GM12878 (cell line): ENCODE results near the gene OR2F2. TPM values are rescaled to one million over a fixed set of nuclear protein-coding genes. Genes with fewer than 3 reads are reported as not detected.

Experiments
- polyA plus RNA-seq, 11 experiments: library from polyadenylated mRNA; depleted of rRNA in 4 of 11; unstranded in 6 of 11; stranded (reverse) in 5 of 11; fragments of >200 nt; fragmentation: Nextera tagmentation in 4 of 11; fragmentation: Illumina TruSeq in 1 of 11; extraction: Ambion mirVana in 4 of 11; extraction: Trizol in 1 of 11; gene quantifications; 1 replicate in 1 of 11; 2 replicates in 10 of 11; pipeline versions ENCODE4 v1.2.1 to v1.2.3, GENCODE V29; 2011 to 2016; ENCODE audit warnings: inconsistent platforms in 2 of 11, missing spikeins in 2 of 11, low read depth in 1 of 11
- total RNA-seq, 4 experiments: library from RNA; depleted of rRNA in 3 of 4; stranded (reverse); fragments of >200 nt in 3 of 4; fragmentation: Illumina TruSeq in 1 of 4; extraction: Trizol in 1 of 4; gene quantifications; 2 replicates each; pipeline versions ENCODE4 v1.2.1 to v1.2.3, GENCODE V29; 2013 to 2021

OR2F2 gene
- total and polyA plus RNA-seq, 10 of the 15 experiments (the other 5 are each of a cell fraction or from before 2014, with no cell fraction given): not detected

Other genes with a start within 250 kb of the OR2F2 start
Only the 7 nearest of the 10 such genes appear.
- 7.8 and 8.0 TPM in 2 replicates for gene TCAF1, start 33.1 kb upstream of the OR2F2 start, total RNA-seq (2014; rRNA removed)
- gene TCAF1, start 33.1 kb upstream of the OR2F2 start, total RNA-seq (2014; rRNA removed; fragmentation: Illumina TruSeq; extraction: Trizol): 8.0 and 8.3 TPM in 2 replicates
- gene TCAF1, start 33.1 kb upstream of the OR2F2 start, total RNA-seq (2021): 14.1 and 16.3 TPM in 2 replicates
- 7.2 and 9.1 TPM in 2 replicates for gene TCAF1, start 33.1 kb upstream of the OR2F2 start, polyA plus RNA-seq (2011; rRNA removed)
- gene TCAF1, start 33.1 kb upstream of the OR2F2 start, polyA plus RNA-seq (2014; fragmentation: Illumina TruSeq; extraction: Trizol): 12.6 and 14.0 TPM in 2 replicates
- gene TCAF1, start 33.1 kb upstream of the OR2F2 start, polyA plus RNA-seq (2014; fragmentation: Nextera tagmentation; extraction: Ambion mirVana): 1 to 10 TPM; 2.2 to 3.2 TPM
- 6.4 and 6.9 TPM in 2 replicates for gene TCAF1, start 33.1 kb upstream of the OR2F2 start, polyA plus RNA-seq (2014; rRNA removed)
- gene TCAF1, start 33.1 kb upstream of the OR2F2 start, polyA plus RNA-seq (2016; fragmentation: Nextera tagmentation; extraction: Ambion mirVana): 1 to 10 TPM; 6.2 to 8.3 TPM
- gene OR2F1, start 19.6 kb downstream of the OR2F2 start, total RNA-seq (2014; rRNA removed): not detected in 2 replicates
- not detected in 2 replicates for gene OR2F1, start 19.6 kb downstream of the OR2F2 start, total RNA-seq (2014; rRNA removed; fragmentation: Illumina TruSeq; extraction: Trizol)
- gene OR2F1, start 19.6 kb downstream of the OR2F2 start, total RNA-seq (2021): not detected in 2 replicates
- gene OR2F1, start 19.6 kb downstream of the OR2F2 start, polyA plus RNA-seq (2011; rRNA removed): not detected in 2 replicates
- not detected in 2 replicates for gene OR2F1, start 19.6 kb downstream of the OR2F2 start, polyA plus RNA-seq (2014; fragmentation: Illumina TruSeq; extraction: Trizol)
- gene OR2F1, start 19.6 kb downstream of the OR2F2 start, polyA plus RNA-seq (2014; fragmentation: Nextera tagmentation; extraction: Ambion mirVana): not detected
- gene OR2F1, start 19.6 kb downstream of the OR2F2 start, polyA plus RNA-seq (2014; rRNA removed): not detected in 2 replicates
- gene OR2F1, start 19.6 kb downstream of the OR2F2 start, polyA plus RNA-seq (2016; fragmentation: Nextera tagmentation; extraction: Ambion mirVana): not detected
- gene OR6B1, start 65.1 kb downstream of the OR2F2 start, total RNA-seq (2014; rRNA removed): not detected in 2 replicates
- not detected in 2 replicates for gene OR6B1, start 65.1 kb downstream of the OR2F2 start, total RNA-seq (2014; rRNA removed; fragmentation: Illumina TruSeq; extraction: Trizol)
- gene OR6B1, start 65.1 kb downstream of the OR2F2 start, total RNA-seq (2021): not detected in 2 replicates
- not detected in 2 replicates for gene OR6B1, start 65.1 kb downstream of the OR2F2 start, polyA plus RNA-seq (2011; rRNA removed)
- not detected in 2 replicates for gene OR6B1, start 65.1 kb downstream of the OR2F2 start, polyA plus RNA-seq (2014; fragmentation: Illumina TruSeq; extraction: Trizol)
- not detected for gene OR6B1, start 65.1 kb downstream of the OR2F2 start, polyA plus RNA-seq (2014; fragmentation: Nextera tagmentation; extraction: Ambion mirVana)
- gene OR6B1, start 65.1 kb downstream of the OR2F2 start, polyA plus RNA-seq (2014; rRNA removed): not detected in 2 replicates
- gene OR6B1, start 65.1 kb downstream of the OR2F2 start, polyA plus RNA-seq (2016; fragmentation: Nextera tagmentation; extraction: Ambion mirVana): not detected
- gene OR2A5, start 113.7 kb downstream of the OR2F2 start, total RNA-seq (2014; rRNA removed): not detected in 2 replicates
- not detected in 2 replicates for gene OR2A5, start 113.7 kb downstream of the OR2F2 start, total RNA-seq (2014; rRNA removed; fragmentation: Illumina TruSeq; extraction: Trizol)
- not detected in 2 replicates for gene OR2A5, start 113.7 kb downstream of the OR2F2 start, total RNA-seq (2021)
- not detected in 2 replicates for gene OR2A5, start 113.7 kb downstream of the OR2F2 start, polyA plus RNA-seq (2011; rRNA removed)
- not detected in 2 replicates for gene OR2A5, start 113.7 kb downstream of the OR2F2 start, polyA plus RNA-seq (2014; fragmentation: Illumina TruSeq; extraction: Trizol)
- gene OR2A5, start 113.7 kb downstream of the OR2F2 start, polyA plus RNA-seq (2014; fragmentation: Nextera tagmentation; extraction: Ambion mirVana): under 1 TPM in 1 of 2 experiments, not detected in 1; 0.19 TPM
- not detected in 2 replicates for gene OR2A5, start 113.7 kb downstream of the OR2F2 start, polyA plus RNA-seq (2014; rRNA removed)
- gene OR2A5, start 113.7 kb downstream of the OR2F2 start, polyA plus RNA-seq (2016; fragmentation: Nextera tagmentation; extraction: Ambion mirVana): not detected
- not detected in 2 replicates for gene OR2A25, start 134.6 kb downstream of the OR2F2 start, total RNA-seq (2014; rRNA removed)
- gene OR2A25, start 134.6 kb downstream of the OR2F2 start, total RNA-seq (2014; rRNA removed; fragmentation: Illumina TruSeq; extraction: Trizol): not detected in 2 replicates
- gene OR2A25, start 134.6 kb downstream of the OR2F2 start, total RNA-seq (2021): not detected in 2 replicates
- gene OR2A25, start 134.6 kb downstream of the OR2F2 start, polyA plus RNA-seq (2011; rRNA removed): not detected in 2 replicates
- gene OR2A25, start 134.6 kb downstream of the OR2F2 start, polyA plus RNA-seq (2014; fragmentation: Illumina TruSeq; extraction: Trizol): not detected in 2 replicates
- gene OR2A25, start 134.6 kb downstream of the OR2F2 start, polyA plus RNA-seq (2014; fragmentation: Nextera tagmentation; extraction: Ambion mirVana): not detected
- not detected in 2 replicates for gene OR2A25, start 134.6 kb downstream of the OR2F2 start, polyA plus RNA-seq (2014; rRNA removed)
- not detected for gene OR2A25, start 134.6 kb downstream of the OR2F2 start, polyA plus RNA-seq (2016; fragmentation: Nextera tagmentation; extraction: Ambion mirVana)
- not detected in 2 replicates for gene OR2A12, start 151.0 kb downstream of the OR2F2 start, total RNA-seq (2014; rRNA removed)
- gene OR2A12, start 151.0 kb downstream of the OR2F2 start, total RNA-seq (2014; rRNA removed; fragmentation: Illumina TruSeq; extraction: Trizol): not detected in 2 replicates
- gene OR2A12, start 151.0 kb downstream of the OR2F2 start, total RNA-seq (2021): not detected in 2 replicates
- not detected in 2 replicates for gene OR2A12, start 151.0 kb downstream of the OR2F2 start, polyA plus RNA-seq (2011; rRNA removed)
- not detected in 2 replicates for gene OR2A12, start 151.0 kb downstream of the OR2F2 start, polyA plus RNA-seq (2014; fragmentation: Illumina TruSeq; extraction: Trizol)
- gene OR2A12, start 151.0 kb downstream of the OR2F2 start, polyA plus RNA-seq (2014; fragmentation: Nextera tagmentation; extraction: Ambion mirVana): not detected
- gene OR2A12, start 151.0 kb downstream of the OR2F2 start, polyA plus RNA-seq (2014; rRNA removed): not detected in 2 replicates
- gene OR2A12, start 151.0 kb downstream of the OR2F2 start, polyA plus RNA-seq (2016; fragmentation: Nextera tagmentation; extraction: Ambion mirVana): not detected
- not detected in 2 replicates for gene OR2A2, start 174.3 kb downstream of the OR2F2 start, total RNA-seq (2014; rRNA removed)
- not detected in 2 replicates for gene OR2A2, start 174.3 kb downstream of the OR2F2 start, total RNA-seq (2014; rRNA removed; fragmentation: Illumina TruSeq; extraction: Trizol)
- not detected in 2 replicates for gene OR2A2, start 174.3 kb downstream of the OR2F2 start, total RNA-seq (2021)
- not detected in 2 replicates for gene OR2A2, start 174.3 kb downstream of the OR2F2 start, polyA plus RNA-seq (2011; rRNA removed)
- not detected in 2 replicates for gene OR2A2, start 174.3 kb downstream of the OR2F2 start, polyA plus RNA-seq (2014; fragmentation: Illumina TruSeq; extraction: Trizol)
- gene OR2A2, start 174.3 kb downstream of the OR2F2 start, polyA plus RNA-seq (2014; fragmentation: Nextera tagmentation; extraction: Ambion mirVana): not detected
- gene OR2A2, start 174.3 kb downstream of the OR2F2 start, polyA plus RNA-seq (2014; rRNA removed): not detected in 2 replicates
- not detected for gene OR2A2, start 174.3 kb downstream of the OR2F2 start, polyA plus RNA-seq (2016; fragmentation: Nextera tagmentation; extraction: Ambion mirVana)